HS-27A (cell line): ENCODE results near the gene SPDEF.

Experiments used
- DNase-seq: peaks from one replicate; pipeline ENCODE4 v3.0.0-alpha.2; 2012; ENCODE audit warnings: low read depth, missing footprints

Gene SPDEF

DNA sequence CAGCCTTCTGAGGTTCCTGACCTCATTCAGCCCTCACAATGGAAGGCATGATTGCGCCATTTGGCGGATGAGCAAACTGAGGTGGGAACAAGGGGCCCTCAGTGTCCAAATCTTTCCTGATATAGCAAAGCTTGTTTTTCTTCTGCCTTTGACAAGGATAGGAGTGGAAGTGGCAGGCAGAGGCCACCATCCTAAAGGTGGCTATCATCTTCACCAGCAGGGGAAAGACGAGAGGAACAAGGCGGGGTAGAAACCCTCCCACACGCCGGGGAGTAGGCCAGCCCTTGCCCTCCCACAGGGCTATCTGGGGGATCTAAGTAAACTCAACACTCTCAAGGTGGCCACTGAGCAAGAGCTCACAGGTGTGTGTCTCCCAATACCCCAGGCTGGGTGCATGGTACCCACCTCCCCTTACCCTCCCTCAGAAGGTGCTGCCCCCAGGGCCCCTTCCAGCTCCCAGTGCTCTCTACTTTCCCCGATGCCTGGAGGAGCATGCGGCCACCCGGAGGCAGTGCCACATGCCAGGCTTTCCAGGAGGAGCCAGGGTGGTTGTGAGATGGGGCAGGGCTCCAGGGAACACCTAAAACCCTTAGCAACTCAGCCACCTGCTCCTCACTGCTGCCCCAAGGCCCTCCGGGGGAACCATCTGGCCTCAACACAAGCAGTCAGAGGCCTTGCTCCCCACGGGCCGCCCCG, 11.2 kb downstream of the SPDEF start:
- no peak for DNase-seq

GRCh38 chr6:34544052-34544604, 12.0 kb downstream of the SPDEF start:
- no peak for DNase-seq

DNA sequence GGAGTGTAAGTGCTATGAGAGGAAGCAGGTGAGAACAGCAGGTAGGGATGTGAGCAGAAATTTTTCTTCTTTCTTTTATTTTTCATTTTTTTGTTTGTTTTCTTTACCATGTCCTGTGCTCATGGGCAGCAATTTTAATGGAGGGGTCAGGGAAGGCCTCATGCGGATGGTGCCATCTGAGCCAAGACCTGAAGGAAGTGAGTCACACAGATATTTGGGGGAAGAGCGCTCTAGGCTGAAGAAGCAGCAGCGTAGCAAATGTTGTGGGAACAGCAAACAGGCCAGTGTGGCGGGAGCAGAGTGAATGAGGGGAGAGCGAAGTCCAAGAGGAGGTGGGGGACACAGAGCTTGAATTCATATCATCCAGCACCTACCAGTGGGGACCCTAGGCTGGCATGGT, 12.7 kb downstream of the SPDEF start:
- peak; percentile 54 for DNase-seq

DNA sequence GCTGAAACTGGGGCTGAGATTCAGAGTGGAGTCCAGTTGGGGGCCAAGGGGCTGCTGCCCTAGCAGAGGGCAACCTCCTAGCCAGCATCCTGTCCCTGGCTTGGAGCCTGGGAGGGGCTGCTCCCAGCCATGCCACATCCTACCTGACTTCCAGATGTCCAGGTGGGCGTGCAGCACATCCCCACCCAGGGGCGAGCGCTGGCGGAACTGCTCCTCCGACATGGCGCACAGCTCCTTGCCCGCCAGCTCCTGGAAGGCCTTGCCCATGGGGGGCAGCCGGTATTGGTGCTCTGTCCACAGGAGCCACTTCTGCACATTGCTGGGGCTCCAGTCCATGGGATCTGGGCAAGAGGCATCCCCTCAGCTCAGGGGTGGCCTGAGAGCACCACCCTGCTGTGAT, 15.3 kb downstream of the SPDEF start:
- no peak for DNase-seq

GRCh38 chr6:34540222-34540621, 15.9 kb downstream of the SPDEF start:
- DNase-seq = no peak

DNA sequence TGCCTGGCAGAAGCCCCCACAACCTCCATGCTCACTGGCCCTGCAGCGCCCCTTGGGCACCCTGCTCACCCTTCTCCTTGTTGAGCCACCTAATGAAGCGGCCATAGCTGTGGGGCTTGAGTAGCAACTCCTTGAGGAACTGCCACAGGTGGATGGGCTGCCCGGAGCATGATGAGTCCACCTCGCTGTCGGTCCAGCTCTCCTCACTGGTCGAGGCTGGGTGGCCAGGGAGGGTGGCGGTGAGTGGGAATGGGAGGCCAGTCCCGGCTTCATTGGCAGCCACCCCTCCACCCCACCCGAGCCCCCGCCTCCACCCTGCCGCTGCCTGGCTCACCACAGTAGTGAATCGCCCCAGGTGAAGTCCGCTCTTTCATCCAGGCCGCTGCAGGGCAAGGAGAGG, 16.9 kb downstream of the SPDEF start:
- DNase-seq = no peak

DNA sequence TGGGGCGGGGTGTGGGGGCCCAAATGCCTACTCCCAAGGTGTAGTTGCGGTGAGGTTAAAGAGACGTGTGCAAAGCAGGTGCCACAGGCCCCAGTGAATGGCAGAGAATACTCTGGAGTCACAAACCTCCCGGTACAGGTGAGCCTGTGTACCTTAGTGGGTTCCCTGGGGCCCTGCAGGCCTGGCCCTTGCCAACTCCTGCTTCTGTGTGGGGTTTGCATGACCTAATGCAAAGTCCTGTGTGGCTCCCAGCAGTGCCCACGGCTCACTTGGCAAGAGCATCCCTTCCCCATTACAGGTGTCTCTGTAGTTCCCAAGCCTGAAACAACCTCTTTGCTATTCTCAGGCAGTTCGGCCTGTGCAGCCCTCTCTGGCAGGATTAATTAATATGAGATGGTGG, 17.5 kb downstream of the SPDEF start:
- DNase-seq = no peak

DNA sequence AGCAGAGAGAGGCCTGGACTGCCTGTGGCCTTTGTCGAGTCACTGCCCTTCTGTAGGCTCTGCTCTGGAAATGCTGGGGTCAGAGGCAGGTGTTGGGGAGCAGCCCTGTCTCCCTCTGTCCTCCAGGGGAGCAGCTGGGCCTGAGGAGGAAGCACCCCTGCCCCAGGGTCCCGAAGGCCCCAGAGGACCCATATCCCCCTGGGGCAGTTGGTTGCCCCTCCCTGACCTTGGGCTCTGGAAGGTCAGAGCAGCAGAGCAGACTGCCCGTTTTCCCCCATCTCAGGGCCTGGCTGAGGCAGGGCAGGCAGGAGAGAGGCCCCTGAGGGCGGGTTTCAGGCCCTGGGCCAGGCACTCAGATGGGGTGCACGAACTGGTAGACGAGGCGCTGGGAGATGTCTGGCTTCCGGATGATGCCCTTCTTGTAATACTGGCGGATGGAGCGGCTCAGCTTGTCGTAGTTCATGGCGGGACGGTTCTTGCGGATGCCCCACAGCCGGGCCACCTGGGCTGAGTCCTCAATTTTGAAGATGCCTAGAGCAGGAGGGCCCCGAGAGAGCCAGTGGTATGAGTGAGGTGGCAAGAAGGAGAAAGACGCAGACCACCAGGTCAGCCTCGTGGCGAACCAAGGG, 18.1 kb downstream of the SPDEF start:
- DNase-seq = no peak

DNA sequence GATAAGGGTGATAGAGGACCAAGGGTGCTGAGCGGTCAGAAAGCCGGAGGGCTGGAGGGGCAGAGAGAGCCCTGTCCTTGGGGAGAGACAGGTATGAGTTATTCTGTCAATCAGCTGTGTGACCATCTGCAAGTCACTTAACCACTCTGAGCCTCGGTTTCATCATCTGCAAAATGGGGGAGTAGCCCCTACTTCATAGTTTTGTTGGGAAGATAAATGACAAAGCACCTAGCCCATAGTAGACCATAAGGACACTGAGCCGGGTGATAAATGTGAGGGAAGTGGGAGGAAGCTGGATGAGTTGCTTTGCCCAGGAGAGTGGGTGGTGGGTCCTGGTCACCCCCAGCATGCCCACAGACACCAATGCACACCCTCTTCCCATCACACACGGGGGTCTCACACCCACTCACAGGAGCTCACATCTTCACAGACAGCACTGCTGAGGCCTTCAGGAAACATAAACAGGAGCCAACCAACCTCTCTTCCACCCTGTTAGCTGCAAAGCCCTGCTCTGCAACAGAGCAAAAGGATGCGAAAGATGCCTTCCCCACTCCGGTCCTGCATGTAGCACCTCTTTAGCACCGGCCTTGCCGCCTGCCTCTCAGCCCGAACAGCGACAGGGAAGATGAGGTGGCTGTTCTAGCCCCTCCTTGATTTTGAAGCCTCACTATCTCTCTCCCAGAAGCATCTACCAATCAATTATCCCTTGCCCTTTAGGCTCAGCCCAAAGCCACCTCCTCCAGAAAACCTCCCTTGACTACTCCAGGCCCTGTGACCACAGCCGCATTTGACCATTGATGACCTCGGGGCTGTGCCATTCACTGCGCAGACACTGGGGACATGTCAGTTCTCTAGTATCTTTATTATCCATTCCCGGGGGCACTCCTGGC, 18.9 kb downstream of the SPDEF start:
- DNase-seq = no peak

- DNase-seq = no peak
Observed at GRCh38 chr6:34536251-34536958, 19.7 kb downstream of the SPDEF start.

- no peak for DNase-seq
Observed at GRCh38 chr6:34535646-34536045, 20.5 kb downstream of the SPDEF start.

DNA sequence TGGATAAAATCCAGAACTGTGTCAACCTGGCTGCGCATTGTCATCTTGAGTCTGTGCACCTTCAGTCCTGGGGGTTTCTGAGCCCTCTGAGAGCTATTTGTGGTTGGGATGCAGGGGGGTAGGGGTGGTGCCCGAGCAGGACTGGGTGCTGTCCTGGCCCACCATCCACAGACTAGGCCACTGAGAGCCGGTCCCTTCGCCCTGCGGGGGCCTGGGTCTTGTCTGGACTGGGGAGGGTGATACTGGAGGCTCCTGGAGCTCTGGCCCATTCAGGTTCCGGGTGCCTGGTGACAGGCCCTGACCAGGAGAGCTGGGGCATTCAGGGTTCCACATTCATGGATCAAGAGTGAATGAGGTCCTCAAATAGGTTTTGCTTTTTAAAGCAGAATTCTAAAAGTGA, 20.9 kb downstream of the SPDEF start:
- no peak for DNase-seq

GRCh38 chr6:34534656-34535055, 21.5 kb downstream of the SPDEF start:
- DNase-seq = no peak

DNA sequence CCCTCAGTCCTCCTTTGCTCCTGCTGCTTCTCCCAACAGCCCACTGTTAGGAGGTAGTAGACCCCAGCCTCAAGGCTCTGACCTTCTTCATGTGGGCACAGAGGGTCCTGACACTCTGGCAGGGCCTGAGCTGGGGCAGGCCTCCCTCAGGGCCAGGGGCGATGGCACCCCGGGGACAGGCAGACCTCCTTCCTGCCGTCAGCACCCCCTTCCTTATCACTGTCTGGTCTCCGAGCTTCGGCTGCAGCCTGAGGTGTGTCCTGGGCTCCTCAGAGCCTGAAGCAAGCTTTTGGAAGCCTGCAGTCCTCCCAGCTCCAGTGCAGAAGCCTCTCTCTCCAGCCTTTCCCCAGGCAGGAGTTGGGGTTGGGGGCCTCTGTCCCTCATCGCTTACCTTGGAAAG, 22.0 kb downstream of the SPDEF start:
- no peak for DNase-seq

DNA sequence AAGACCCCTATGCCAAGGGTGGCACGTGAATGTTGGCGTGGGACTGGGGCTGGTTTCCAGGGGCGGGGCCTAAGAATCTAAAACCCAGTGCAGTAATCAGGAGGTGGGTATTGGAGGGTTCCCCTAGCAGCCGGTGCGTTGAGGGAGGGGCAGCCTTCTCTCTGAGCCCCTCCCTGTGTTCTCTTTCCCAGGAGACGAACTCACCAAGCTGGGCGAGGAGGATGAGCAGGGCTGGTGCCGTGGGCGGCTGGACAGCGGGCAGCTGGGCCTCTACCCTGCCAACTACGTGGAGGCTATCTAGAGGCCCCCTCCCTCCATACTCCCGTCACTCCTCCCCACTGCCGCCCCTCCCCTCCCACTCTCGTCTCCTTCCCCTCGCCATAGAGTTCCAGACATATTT, 23.9 kb downstream of the SPDEF start:
- no peak for DNase-seq

DNA sequence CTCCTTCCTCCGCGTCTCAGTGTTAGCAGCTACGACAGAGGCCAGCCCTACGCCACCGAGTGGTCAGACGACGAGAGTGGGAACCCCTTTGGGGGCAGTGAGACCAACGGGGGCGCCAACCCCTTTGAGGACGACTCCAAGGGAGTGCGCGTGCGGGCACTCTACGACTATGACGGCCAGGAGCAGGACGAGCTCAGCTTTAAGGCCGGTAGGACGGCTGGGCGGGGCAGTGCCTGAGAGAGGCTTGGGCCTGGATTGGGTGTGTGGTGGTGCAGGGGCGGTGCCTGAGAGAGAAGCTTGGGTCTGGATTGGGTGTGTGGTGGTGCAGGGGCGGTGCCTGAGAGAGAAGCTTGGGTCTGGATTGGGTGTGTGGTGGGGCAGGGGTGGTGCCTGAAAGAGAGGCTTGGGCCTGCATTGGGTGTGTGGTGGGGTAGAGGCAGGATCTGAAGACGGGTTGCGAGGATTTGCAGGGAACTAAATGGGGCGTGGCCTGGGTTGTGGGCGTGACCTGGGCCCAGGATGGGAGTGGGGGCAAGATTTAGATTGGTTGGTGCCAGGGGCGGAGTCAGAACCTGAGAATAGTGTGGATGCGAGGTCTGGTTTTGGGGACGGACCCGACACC, 24.4 kb downstream of the SPDEF start:
- DNase-seq = no peak

DNA sequence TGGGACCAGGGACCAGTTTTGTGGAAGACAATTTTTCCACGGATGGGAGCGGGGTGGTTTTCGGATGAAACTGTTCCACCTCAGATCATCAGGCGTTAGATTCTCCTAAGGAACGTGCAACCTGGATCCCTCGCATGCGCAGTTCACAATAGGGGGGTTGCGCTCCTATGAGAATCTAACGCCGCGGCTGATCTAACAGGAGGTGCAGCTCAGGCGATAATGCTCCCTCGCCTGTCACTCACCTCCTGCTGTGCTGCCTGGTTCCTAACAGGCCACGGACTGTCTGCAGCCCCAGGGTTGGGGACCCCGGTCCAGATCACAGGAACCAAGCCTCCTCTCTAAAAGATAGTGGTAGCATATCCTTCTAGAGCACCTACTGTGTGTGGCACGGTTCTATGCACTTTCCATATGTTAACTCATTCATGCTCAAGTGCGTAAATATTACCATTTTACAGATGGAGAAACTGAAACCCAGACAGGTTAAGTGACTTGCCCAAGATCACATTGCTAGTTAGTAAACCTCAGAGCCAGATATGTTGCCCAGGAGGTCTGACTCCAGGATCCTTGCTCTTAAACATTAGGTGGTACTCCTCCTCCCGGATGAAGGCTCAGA, 25.3 kb downstream of the SPDEF start:
- DNase-seq = no peak

DNA sequence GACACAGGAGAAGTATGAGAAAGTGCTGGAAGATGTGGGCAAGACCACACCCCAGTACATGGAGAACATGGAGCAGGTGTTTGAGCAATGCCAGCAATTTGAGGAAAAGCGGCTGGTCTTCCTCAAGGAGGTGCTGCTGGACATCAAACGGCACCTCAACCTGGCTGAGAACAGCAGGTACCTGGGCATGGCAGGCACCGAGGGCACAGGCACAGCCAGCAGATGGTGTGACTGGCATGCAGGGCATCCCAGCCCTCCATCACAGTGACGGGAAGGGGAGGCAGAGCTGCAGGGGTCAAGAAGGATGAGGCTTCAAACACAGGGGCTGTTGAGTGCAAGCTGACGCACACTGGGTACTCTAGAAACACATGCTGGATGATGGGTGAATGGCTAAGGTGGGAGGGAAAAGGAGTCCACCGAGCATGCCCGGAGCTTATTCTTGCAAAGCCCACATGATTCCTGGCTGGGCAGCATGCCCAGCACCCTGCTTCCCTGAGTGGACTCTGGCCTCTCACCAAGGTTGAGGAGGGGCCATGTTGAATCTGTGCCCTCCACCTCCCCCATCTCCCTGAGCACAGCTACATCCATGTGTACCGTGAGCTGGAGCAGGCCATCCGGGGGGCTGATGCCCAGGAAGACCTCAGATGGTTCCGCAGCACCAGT, 26.3 kb downstream of the SPDEF start:
- no peak for DNase-seq

GRCh38 chr6:34528996-34529664, 27.0 kb downstream of the SPDEF start:
- DNase-seq = no peak
